ENCODE measurements around the gene NOX5.

- no peak for TF ChIP-seq CTCF (IDR thresholded peaks at IDR 0.05)
- no peak for TF ChIP-seq EZH2 (IDR thresholded peaks at IDR 0.05; ENCODE audit: borderline replicate concordance, insufficient read depth, low read depth, low read length, poor library complexity, severe bottlenecking)
Measured at GRCh38 chr15:69089258-69089657, 74.8 kb downstream of the NOX5 start.
